Measurements from ENCODE around the gene THRSP.
"Not testable (repeated sequence)": the region's sequence is repeated elsewhere in the genome, so short reads cannot be mapped to it uniquely, and the experiment has no call there.

The THRSP gene

GRCh38 chr11:78069465-78069864 is 5.8 kb downstream of the THRSP start:
- Histone ChIP-seq H3K9ac (ENCODE audit: insufficient read length, low read depth) (no peak overlapping the region), H3K27me3 (ENCODE audit: insufficient read depth, insufficient read length) (no peaks in the 10 kb centered on the region), H3K4me1 (ENCODE audit: insufficient read depth, insufficient read length) (no peaks in the 10 kb centered on the region), H3K4me3 (ENCODE audit: insufficient read length, low read depth) (no peak overlapping the region), H3K36me3 (ENCODE audit: insufficient read depth, insufficient read length, low read length) (peaks cover 47% of the 10 kb centered on the region), H3K9me3 (ENCODE audit: insufficient read depth, low read length) (no peaks in the 10 kb centered on the region)
- TF ChIP-seq YY1 (IDR thresholded peaks at IDR 0.05; ENCODE audit: insufficient read depth, insufficient read length), result no peak
- TF ChIP-seq SUZ12 (IDR thresholded peaks at IDR 0.05; ENCODE audit: extremely low read depth, insufficient read depth, insufficient read length), result no peak
- no peak for TF ChIP-seq ZNF274 (IDR thresholded peaks at IDR 0.05; ENCODE audit: low read depth, low read length)
- no peak for DNase-seq (ENCODE audit: low read depth, low spot score)

- DNase-seq (ENCODE audit: low read depth, low spot score), result no peak
- Histone ChIP-seq H3K36me3 (ENCODE audit: insufficient read depth, insufficient read length, low read length) (peaks cover 55% of the 10 kb centered on the region), H3K9me3 (ENCODE audit: insufficient read depth, low read length) (no peaks in the 10 kb centered on the region), H3K27me3 (ENCODE audit: insufficient read depth, insufficient read length) (no peaks in the 10 kb centered on the region), H3K4me1 (ENCODE audit: insufficient read depth, insufficient read length) (no peaks in the 10 kb centered on the region), H3K4me3 (ENCODE audit: insufficient read length, low read depth) (no peak overlapping the region), H3K9ac (ENCODE audit: insufficient read length, low read depth) (no peak overlapping the region)
- no peak for TF ChIP-seq SUZ12 (IDR thresholded peaks at IDR 0.05; ENCODE audit: extremely low read depth, insufficient read depth, insufficient read length)
- no peak for TF ChIP-seq ZNF274 (IDR thresholded peaks at IDR 0.05; ENCODE audit: low read depth, low read length)
- TF ChIP-seq YY1 (IDR thresholded peaks at IDR 0.05; ENCODE audit: insufficient read depth, insufficient read length), result no peak
Measured at GRCh38 chr11:78070621-78071020, 7.0 kb downstream of the THRSP start.

DNA sequence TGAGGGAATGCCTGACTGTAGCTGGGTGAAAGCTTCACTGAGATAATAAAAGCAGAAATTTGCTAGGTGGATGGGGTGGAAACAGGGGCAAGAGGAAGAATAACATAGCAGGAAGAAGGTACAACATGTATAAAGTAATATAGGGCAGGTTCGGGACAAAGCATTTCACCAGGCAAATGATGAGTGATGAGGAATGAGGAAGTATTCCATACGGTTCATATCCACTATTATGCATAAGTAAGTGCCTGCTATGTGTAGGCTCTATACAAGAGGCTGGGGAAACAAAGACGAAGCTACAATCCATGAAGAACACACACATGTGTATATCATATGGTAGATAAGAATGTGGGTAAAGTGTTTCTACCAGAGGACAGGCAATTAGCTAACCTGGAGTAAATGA is 8.1 kb downstream of the THRSP start:
- Histone ChIP-seq H3K27me3 (ENCODE audit: insufficient read depth, insufficient read length) (no peaks in the 10 kb centered on the region), H3K4me1 (ENCODE audit: insufficient read depth, insufficient read length) (no peaks in the 10 kb centered on the region), H3K36me3 (ENCODE audit: insufficient read depth, insufficient read length, low read length) (peaks cover 60% of the 10 kb centered on the region), H3K9me3 (ENCODE audit: insufficient read depth, low read length) (no peaks in the 10 kb centered on the region), H3K9ac (ENCODE audit: insufficient read length, low read depth) (no peak overlapping the region), H3K4me3 (ENCODE audit: insufficient read length, low read depth) (no peak overlapping the region)
- TF ChIP-seq ZNF274 (IDR thresholded peaks at IDR 0.05; ENCODE audit: low read depth, low read length) (no peak), YY1 (IDR thresholded peaks at IDR 0.05; ENCODE audit: insufficient read depth, insufficient read length) (no peak), SUZ12 (IDR thresholded peaks at IDR 0.05; ENCODE audit: extremely low read depth, insufficient read depth, insufficient read length) (no peak)
- no peak for DNase-seq (ENCODE audit: low read depth, low spot score)

- Histone ChIP-seq H3K9ac (ENCODE audit: insufficient read length, low read depth) (no peak overlapping the region), H3K4me1 (ENCODE audit: insufficient read depth, insufficient read length) (no peaks in the 10 kb centered on the region), H3K36me3 (ENCODE audit: insufficient read depth, insufficient read length, low read length) (peaks cover 66% of the 10 kb centered on the region), H3K4me3 (ENCODE audit: insufficient read length, low read depth) (no peak overlapping the region), H3K27me3 (ENCODE audit: insufficient read depth, insufficient read length) (no peaks in the 10 kb centered on the region), H3K9me3 (ENCODE audit: insufficient read depth, low read length) (no peaks in the 10 kb centered on the region)
- no peak for DNase-seq (ENCODE audit: low read depth, low spot score)
- TF ChIP-seq ZNF274 (IDR thresholded peaks at IDR 0.05; ENCODE audit: low read depth, low read length) (no peak), YY1 (IDR thresholded peaks at IDR 0.05; ENCODE audit: insufficient read depth, insufficient read length) (no peak), SUZ12 (IDR thresholded peaks at IDR 0.05; ENCODE audit: extremely low read depth, insufficient read depth, insufficient read length) (no peak)
Measured at GRCh38 chr11:78072455-78072854, 8.8 kb downstream of the THRSP start.

GRCh38 chr11:78074756-78075155 is 11.1 kb downstream of the THRSP start:
- peaks cover 58% of the 10 kb centered on the region for H3K36me3 ChIP-seq (ENCODE audit: insufficient read depth, insufficient read length, low read length)
- H3K4me1 ChIP-seq (ENCODE audit: insufficient read depth, insufficient read length), result no peaks in the 10 kb centered on the region
- DNase-seq (ENCODE audit: low read depth, low spot score), result no peak
- H3K4me3 ChIP-seq (ENCODE audit: insufficient read length, low read depth), result no peak overlapping the region
- no peak for TF ChIP-seq ZNF274 (IDR thresholded peaks at IDR 0.05; ENCODE audit: low read depth, low read length)
- no peak for TF ChIP-seq SUZ12 (IDR thresholded peaks at IDR 0.05; ENCODE audit: extremely low read depth, insufficient read depth, insufficient read length)
- TF ChIP-seq YY1 (IDR thresholded peaks at IDR 0.05; ENCODE audit: insufficient read depth, insufficient read length), result no peak
- no peaks in the 10 kb centered on the region for H3K27me3 ChIP-seq (ENCODE audit: insufficient read depth, insufficient read length)
- no peak overlapping the region for H3K9ac ChIP-seq (ENCODE audit: insufficient read length, low read depth)
- no peaks in the 10 kb centered on the region for H3K9me3 ChIP-seq (ENCODE audit: insufficient read depth, low read length)

- no peak for DNase-seq (ENCODE audit: low read depth, low spot score)
- no peak for TF ChIP-seq ZNF274 (IDR thresholded peaks at IDR 0.05; ENCODE audit: low read depth, low read length)
- no peak for TF ChIP-seq YY1 (IDR thresholded peaks at IDR 0.05; ENCODE audit: insufficient read depth, insufficient read length)
- no peak for TF ChIP-seq SUZ12 (IDR thresholded peaks at IDR 0.05; ENCODE audit: extremely low read depth, insufficient read depth, insufficient read length)
- no peak overlapping the region for H3K4me3 ChIP-seq (ENCODE audit: insufficient read length, low read depth)
- no peaks in the 10 kb centered on the region for H3K27me3 ChIP-seq (ENCODE audit: insufficient read depth, insufficient read length)
- no peaks in the 10 kb centered on the region for H3K4me1 ChIP-seq (ENCODE audit: insufficient read depth, insufficient read length)
- peaks cover 37% of the 10 kb centered on the region for H3K36me3 ChIP-seq (ENCODE audit: insufficient read depth, insufficient read length, low read length)
- H3K9ac ChIP-seq (ENCODE audit: insufficient read length, low read depth), result no peak overlapping the region
- H3K9me3 ChIP-seq (ENCODE audit: insufficient read depth, low read length), result no peaks in the 10 kb centered on the region
Measured at GRCh38 chr11:78076733-78077403, 13.2 kb downstream of the THRSP start.

DNA sequence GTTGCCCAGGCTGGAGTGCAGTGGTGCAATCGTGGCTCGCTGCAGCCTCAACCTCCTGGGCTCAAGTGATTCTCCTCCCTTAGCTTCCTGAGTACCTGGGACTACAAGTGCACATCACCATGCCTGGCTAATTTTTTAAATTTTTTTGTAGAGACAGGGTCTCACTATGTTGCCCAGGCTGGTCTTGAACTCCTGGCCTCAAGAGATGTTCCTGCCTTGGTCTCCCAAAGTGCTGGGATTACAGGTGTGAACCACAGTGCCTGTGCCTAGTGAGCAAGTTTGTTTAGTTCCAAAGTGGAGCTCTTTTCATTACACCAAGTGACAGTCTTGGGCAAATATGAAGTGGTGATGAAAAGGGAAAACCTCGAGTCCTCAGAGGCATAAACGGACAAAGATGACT is 13.9 kb downstream of the THRSP start:
- not testable (repeated sequence) for H3K9me3 ChIP-seq (ENCODE audit: insufficient read depth, low read length); H3K9ac ChIP-seq (ENCODE audit: insufficient read length, low read depth); H3K4me1 ChIP-seq (ENCODE audit: insufficient read depth, insufficient read length); H3K4me3 ChIP-seq (ENCODE audit: insufficient read length, low read depth); DNase-seq (ENCODE audit: low read depth, low spot score); H3K27me3 ChIP-seq (ENCODE audit: insufficient read depth, insufficient read length)
- H3K36me3 ChIP-seq (ENCODE audit: insufficient read depth, insufficient read length, low read length), result peaks cover 33% of the 10 kb centered on the region
